Measurements from ENCODE around the gene ABCC12.

The ABCC12 gene

GRCh38 chr16:48160575-48160974 is 4.8 kb upstream of the ABCC12 start:
- H4K8ac ChIP-seq (ENCODE audit: low read depth, low read length) = no peak overlapping the region
- no peak overlapping the region for H2BK15ac ChIP-seq (ENCODE audit: low read length)
- no peak for DNase-seq (ENCODE audit: low spot score)
- H3K9me3 ChIP-seq (replicated peaks in 1 of 2; ENCODE audit: control insufficient read depth in 2 of 2, insufficient read depth in 1 of 2, low read depth in 1 of 2, low read length in 2 of 2) = no peaks in the 10 kb centered on the region
- no peak overlapping the region for H4K91ac ChIP-seq (ENCODE audit: low read depth, low read length, poor library complexity)
- no peak overlapping the region for H3K4me3 ChIP-seq (ENCODE audit: low read length in 2 of 2)
- H3K27me3 ChIP-seq (ENCODE audit: control insufficient read depth in 3 of 3, insufficient read depth in 3 of 3, low read depth in 1 of 3, low read length in 3 of 3) = peaks cover 0 to 4% (median 0%) of the 10 kb centered on the region in 3 experiments
- no peak overlapping the region for H2BK12ac ChIP-seq (ENCODE audit: low read length)
- H3K14ac ChIP-seq (ENCODE audit: low read length) = no peak overlapping the region
- H2BK5ac ChIP-seq (ENCODE audit: low read length) = no peak overlapping the region
- no peak overlapping the region for H2AK5ac ChIP-seq (ENCODE audit: low read depth, low read length)
- H3K27ac ChIP-seq (replicated peaks; ENCODE audit: low read length) = no peak overlapping the region
- no peaks in the 10 kb centered on the region for H3K36me3 ChIP-seq (replicated peaks in 1 of 2; ENCODE audit: control insufficient read depth in 2 of 2, insufficient read depth in 2 of 2, low read length in 2 of 2)
- no peak overlapping the region for H2AFZ ChIP-seq (ENCODE audit: low read length)
- peaks cover 0 to 4% of the 10 kb centered on the region in 2 donors for H3K4me1 ChIP-seq (ENCODE audit: control insufficient read depth in 2 of 2, insufficient read depth in 1 of 2, low read depth in 1 of 2, low read length in 2 of 2)
- H3K9ac ChIP-seq (ENCODE audit: low read depth, low read length, poor library complexity) = no peak overlapping the region
- H3K4me2 ChIP-seq (ENCODE audit: insufficient read depth, low read length, poor library complexity, severe bottlenecking) = no peak overlapping the region
- H3K4ac ChIP-seq (ENCODE audit: low read length) = no peak overlapping the region
- no peak overlapping the region for H3K18ac ChIP-seq (ENCODE audit: low read length)
- H2BK120ac ChIP-seq (ENCODE audit: low read depth, low read length) = no peak overlapping the region
- H3K79me1 ChIP-seq (ENCODE audit: low read depth, low read length) = no peaks in the 10 kb centered on the region
- no CpG with 5 or more reads among the region's 6 CpGs for WGBS, 2 donors (ENCODE audit: extremely low coverage in 2 of 2, insufficient read length in 2 of 2, insufficient replicate concordance in 1 of 2)
- no peak overlapping the region for H3K23ac ChIP-seq (ENCODE audit: low read depth, low read length, poor library complexity)

GRCh38 chr16:48158296-48158695 is 2.5 kb upstream of the ABCC12 start:
- H4K8ac ChIP-seq (ENCODE audit: low read depth, low read length) = no peak overlapping the region
- no peak overlapping the region for H3K18ac ChIP-seq (ENCODE audit: low read length)
- no peak overlapping the region for H3K4me3 ChIP-seq (ENCODE audit: low read length in 2 of 2)
- no peak for DNase-seq (ENCODE audit: low spot score)
- no peak overlapping the region for H4K91ac ChIP-seq (ENCODE audit: low read depth, low read length, poor library complexity)
- H3K9ac ChIP-seq (ENCODE audit: low read depth, low read length, poor library complexity) = no peak overlapping the region
- no peaks in the 10 kb centered on the region for H3K36me3 ChIP-seq (replicated peaks in 1 of 2; ENCODE audit: control insufficient read depth in 2 of 2, insufficient read depth in 2 of 2, low read length in 2 of 2)
- no peak overlapping the region for H2BK120ac ChIP-seq (ENCODE audit: low read depth, low read length)
- H3K27ac ChIP-seq (replicated peaks; ENCODE audit: low read length) = no peak overlapping the region
- H3K4me2 ChIP-seq (ENCODE audit: insufficient read depth, low read length, poor library complexity, severe bottlenecking) = no peak overlapping the region
- no peak overlapping the region for H2BK12ac ChIP-seq (ENCODE audit: low read length)
- H2BK15ac ChIP-seq (ENCODE audit: low read length) = no peak overlapping the region
- peaks cover 0 to 4% (median 0%) of the 10 kb centered on the region in 3 experiments for H3K27me3 ChIP-seq (ENCODE audit: control insufficient read depth in 3 of 3, insufficient read depth in 3 of 3, low read depth in 1 of 3, low read length in 3 of 3)
- H2BK5ac ChIP-seq (ENCODE audit: low read length) = no peak overlapping the region
- no peak overlapping the region for H3K14ac ChIP-seq (ENCODE audit: low read length)
- no peaks in the 10 kb centered on the region for H3K9me3 ChIP-seq (replicated peaks in 1 of 2; ENCODE audit: control insufficient read depth in 2 of 2, insufficient read depth in 1 of 2, low read depth in 1 of 2, low read length in 2 of 2)
- WGBS, 2 donors (ENCODE audit: extremely low coverage in 2 of 2, insufficient read length in 2 of 2, insufficient replicate concordance in 1 of 2) = no CpG with 5 or more reads among the region's 4 CpGs
- H3K4ac ChIP-seq (ENCODE audit: low read length) = no peak overlapping the region
- no peak overlapping the region for H2AFZ ChIP-seq (ENCODE audit: low read length)
- no peak overlapping the region for H3K23ac ChIP-seq (ENCODE audit: low read depth, low read length, poor library complexity)
- H2AK5ac ChIP-seq (ENCODE audit: low read depth, low read length) = no peak overlapping the region
- H3K4me1 ChIP-seq (ENCODE audit: control insufficient read depth in 2 of 2, insufficient read depth in 1 of 2, low read depth in 1 of 2, low read length in 2 of 2) = no peaks in the 10 kb centered on the region
- no peaks in the 10 kb centered on the region for H3K79me1 ChIP-seq (ENCODE audit: low read depth, low read length)

GRCh38 chr16:48157794-48158193 is 2.0 kb upstream of the ABCC12 start:
- Histone ChIP-seq H2BK5ac (ENCODE audit: low read length) (no peak overlapping the region), H2AFZ (ENCODE audit: low read length) (no peak overlapping the region), H3K79me1 (ENCODE audit: low read depth, low read length) (no peaks in the 10 kb centered on the region), H3K18ac (ENCODE audit: low read length) (no peak overlapping the region), H3K4me3 (ENCODE audit: low read length in 2 of 2) (no peak overlapping the region), H3K14ac (ENCODE audit: low read length) (no peak overlapping the region), H4K8ac (ENCODE audit: low read depth, low read length) (no peak overlapping the region), H2AK5ac (ENCODE audit: low read depth, low read length) (no peak overlapping the region), H3K9me3 (replicated peaks in 1 of 2; ENCODE audit: control insufficient read depth in 2 of 2, insufficient read depth in 1 of 2, low read depth in 1 of 2, low read length in 2 of 2) (no peaks in the 10 kb centered on the region), H3K4me2 (ENCODE audit: insufficient read depth, low read length, poor library complexity, severe bottlenecking) (no peak overlapping the region), H3K4ac (ENCODE audit: low read length) (no peak overlapping the region), H2BK120ac (ENCODE audit: low read depth, low read length) (no peak overlapping the region), H3K36me3 (replicated peaks in 1 of 2; ENCODE audit: control insufficient read depth in 2 of 2, insufficient read depth in 2 of 2, low read length in 2 of 2) (no peaks in the 10 kb centered on the region), H3K27me3 (ENCODE audit: control insufficient read depth in 3 of 3, insufficient read depth in 3 of 3, low read depth in 1 of 3, low read length in 3 of 3) (peaks cover 0 to 4% (median 0%) of the 10 kb centered on the region in 3 experiments), H2BK15ac (ENCODE audit: low read length) (no peak overlapping the region), H3K4me1 (ENCODE audit: control insufficient read depth in 2 of 2, insufficient read depth in 1 of 2, low read depth in 1 of 2, low read length in 2 of 2) (no peaks in the 10 kb centered on the region), H3K27ac (replicated peaks; ENCODE audit: low read length) (no peak overlapping the region), H2BK12ac (ENCODE audit: low read length) (no peak overlapping the region), H3K23ac (ENCODE audit: low read depth, low read length, poor library complexity) (no peak overlapping the region), H4K91ac (ENCODE audit: low read depth, low read length, poor library complexity) (no peak overlapping the region), H3K9ac (ENCODE audit: low read depth, low read length, poor library complexity) (no peak overlapping the region)
- no peak for DNase-seq (ENCODE audit: low spot score)
- WGBS, 2 donors (ENCODE audit: extremely low coverage in 2 of 2, insufficient read length in 2 of 2, insufficient replicate concordance in 1 of 2) = no CpG with 5 or more reads among the region's 4 CpGs

GRCh38 chr16:48157302-48157701 is 1.5 kb upstream of the ABCC12 start:
- no peak overlapping the region for H2BK5ac ChIP-seq (ENCODE audit: low read length)
- WGBS, 2 donors (ENCODE audit: extremely low coverage in 2 of 2, insufficient read length in 2 of 2, insufficient replicate concordance in 1 of 2) = no CpG with 5 or more reads among the region's 11 CpGs
- H3K14ac ChIP-seq (ENCODE audit: low read length) = no peak overlapping the region
- H2BK12ac ChIP-seq (ENCODE audit: low read length) = no peak overlapping the region
- DNase-seq (ENCODE audit: low spot score) = no peak
- no peak overlapping the region for H2AFZ ChIP-seq (ENCODE audit: low read length)
- no peak overlapping the region for H2BK120ac ChIP-seq (ENCODE audit: low read depth, low read length)
- no peak overlapping the region for H2BK15ac ChIP-seq (ENCODE audit: low read length)
- no peaks in the 10 kb centered on the region for H3K79me1 ChIP-seq (ENCODE audit: low read depth, low read length)
- no peaks in the 10 kb centered on the region for H3K9me3 ChIP-seq (replicated peaks in 1 of 2; ENCODE audit: control insufficient read depth in 2 of 2, insufficient read depth in 1 of 2, low read depth in 1 of 2, low read length in 2 of 2)
- no peak overlapping the region for H3K18ac ChIP-seq (ENCODE audit: low read length)
- H3K9ac ChIP-seq (ENCODE audit: low read depth, low read length, poor library complexity) = no peak overlapping the region
- H3K27ac ChIP-seq (replicated peaks; ENCODE audit: low read length) = no peak overlapping the region
- no peak overlapping the region for H3K4me2 ChIP-seq (ENCODE audit: insufficient read depth, low read length, poor library complexity, severe bottlenecking)
- no peaks in the 10 kb centered on the region for H3K4me1 ChIP-seq (ENCODE audit: control insufficient read depth in 2 of 2, insufficient read depth in 1 of 2, low read depth in 1 of 2, low read length in 2 of 2)
- no peak overlapping the region for H4K8ac ChIP-seq (ENCODE audit: low read depth, low read length)
- no peak overlapping the region for H3K4ac ChIP-seq (ENCODE audit: low read length)
- no peaks in the 10 kb centered on the region for H3K36me3 ChIP-seq (replicated peaks in 1 of 2; ENCODE audit: control insufficient read depth in 2 of 2, insufficient read depth in 2 of 2, low read length in 2 of 2)
- H3K4me3 ChIP-seq (ENCODE audit: low read length in 2 of 2) = no peak overlapping the region
- H3K23ac ChIP-seq (ENCODE audit: low read depth, low read length, poor library complexity) = no peak overlapping the region
- H4K91ac ChIP-seq (ENCODE audit: low read depth, low read length, poor library complexity) = no peak overlapping the region
- H2AK5ac ChIP-seq (ENCODE audit: low read depth, low read length) = no peak overlapping the region
- H3K27me3 ChIP-seq (ENCODE audit: control insufficient read depth in 3 of 3, insufficient read depth in 3 of 3, low read depth in 1 of 3, low read length in 3 of 3) = peaks cover 0 to 4% (median 0%) of the 10 kb centered on the region in 3 experiments
